GM19240 (cell line): Measurements from ENCODE around the gene ZNF555.

ENCODE experiments used
- DNase-seq: peaks from one replicate; pipeline ENCODE4 v3.0.0; 2011; ENCODE audit warnings: low spot score; ENCODE audit not compliant: insufficient read length

Gene ZNF555

GRCh38 chr19:2824129-2824528 is 17.1 kb upstream of the ZNF555 start:
- no peak for DNase-seq

DNA sequence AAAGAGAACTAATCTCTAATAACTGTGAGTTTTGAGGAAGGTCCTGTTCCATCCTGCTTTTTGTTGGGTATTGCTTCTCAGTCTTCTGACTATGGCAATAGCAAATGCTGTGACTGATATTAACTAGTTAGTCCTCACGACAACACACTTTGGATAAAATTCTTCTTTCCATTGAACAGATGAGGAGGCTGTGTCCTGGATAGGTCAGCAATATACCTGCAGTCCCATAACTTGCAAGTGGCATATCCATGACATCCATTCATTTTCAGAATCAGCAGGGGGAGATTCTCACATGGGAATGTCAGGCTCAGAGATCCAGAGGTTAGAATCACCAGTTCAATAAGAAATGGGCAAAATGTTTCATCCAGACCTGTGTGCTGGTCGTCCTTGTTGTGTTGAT is 14.3 kb upstream of the ZNF555 start:
- no peak for DNase-seq

- DNase-seq, result no peak
Observed at GRCh38 chr19:2827840-2828489, 13.3 kb upstream of the ZNF555 start.

DNA sequence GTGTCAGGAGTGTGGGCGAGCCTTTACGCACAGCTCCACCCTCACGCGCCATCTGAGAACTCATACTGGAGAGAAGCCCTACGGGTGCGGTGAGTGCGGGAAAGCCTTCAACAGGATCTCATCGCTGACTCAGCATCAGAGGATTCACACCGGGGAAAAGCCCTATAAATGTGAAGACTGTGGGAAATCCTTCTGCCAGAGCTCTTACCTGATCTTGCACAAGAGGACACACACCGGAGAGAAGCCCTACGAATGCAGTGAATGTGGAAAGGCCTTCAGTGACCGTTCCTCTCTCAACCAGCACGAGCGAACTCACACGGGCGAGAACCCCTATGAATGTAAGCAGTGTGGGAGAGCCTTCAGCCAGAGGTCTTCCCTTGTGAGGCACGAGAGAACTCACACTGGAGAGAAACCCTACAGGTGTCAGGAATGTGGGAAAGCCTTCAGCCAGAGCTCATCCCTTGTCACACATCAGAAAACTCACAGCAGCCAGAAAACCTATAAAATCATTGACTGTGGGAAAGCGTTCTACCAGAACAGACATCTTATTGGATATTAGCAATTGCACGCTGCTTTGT is 6.9 kb upstream of the ZNF555 start:
- DNase-seq, result no peak

DNA sequence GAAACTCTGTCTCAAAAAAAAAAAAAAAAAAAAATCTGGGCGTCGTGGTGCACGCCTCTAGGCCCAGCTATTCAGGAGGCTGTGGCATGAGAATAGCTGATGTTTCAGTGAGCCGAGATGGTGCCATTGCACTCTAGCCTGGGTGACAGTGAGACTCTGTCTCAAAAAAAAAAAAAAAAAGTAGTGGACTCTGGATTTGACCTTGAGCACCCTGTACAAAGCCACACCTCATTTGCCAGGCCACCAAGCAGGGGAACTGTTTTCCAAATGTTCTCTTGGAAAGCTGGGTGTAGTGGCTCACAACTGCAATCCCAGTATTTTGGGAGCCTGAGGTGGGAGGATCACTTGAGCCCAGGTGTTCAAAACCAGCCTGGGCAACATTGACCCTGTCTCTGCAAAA is 3.8 kb upstream of the ZNF555 start:
- DNase-seq, result no peak

GRCh38 chr19:2841855-2842574 is 740 bp downstream of the ZNF555 start:
- no peak for DNase-seq

GRCh38 chr19:2845107-2845506 is 3.8 kb downstream of the ZNF555 start:
- DNase-seq, result no peak

DNA sequence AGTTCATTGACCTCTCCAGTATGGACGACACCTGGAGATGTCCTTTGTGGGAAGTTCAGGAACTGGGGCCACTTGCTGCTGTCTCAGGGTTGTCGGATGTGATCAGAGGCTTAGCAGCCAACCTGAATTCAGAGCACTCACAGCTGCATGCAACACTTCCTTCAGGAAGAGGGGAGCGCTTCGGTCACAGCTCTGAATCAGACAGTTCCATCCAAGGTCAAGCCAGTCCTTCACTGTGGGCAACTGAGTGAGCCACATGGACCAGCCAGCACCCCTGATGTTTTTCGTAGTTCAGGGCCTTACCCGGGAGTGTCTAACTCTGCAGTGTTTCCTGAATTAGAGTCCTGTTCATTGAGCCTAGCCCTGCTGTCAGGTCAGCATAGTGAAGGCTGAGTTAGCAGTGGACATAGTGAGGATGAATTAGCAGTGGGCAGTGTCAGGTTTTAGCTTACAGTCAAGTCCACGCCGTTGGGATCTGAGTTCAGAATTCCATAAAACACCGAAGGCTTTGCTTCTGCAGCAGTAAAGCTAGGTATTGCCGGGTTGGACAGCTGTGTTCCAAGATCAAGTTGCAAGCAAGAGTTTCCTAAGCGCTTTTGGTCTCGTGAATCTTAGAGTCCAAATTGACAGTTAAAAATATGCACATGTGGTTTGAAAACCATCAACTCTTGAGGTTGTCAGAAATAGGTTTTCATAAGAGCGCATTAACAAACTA is 5.1 kb downstream of the ZNF555 start:
- no peak for DNase-seq

- no peak for DNase-seq
Observed at GRCh38 chr19:2847507-2847906, 6.2 kb downstream of the ZNF555 start.

DNA sequence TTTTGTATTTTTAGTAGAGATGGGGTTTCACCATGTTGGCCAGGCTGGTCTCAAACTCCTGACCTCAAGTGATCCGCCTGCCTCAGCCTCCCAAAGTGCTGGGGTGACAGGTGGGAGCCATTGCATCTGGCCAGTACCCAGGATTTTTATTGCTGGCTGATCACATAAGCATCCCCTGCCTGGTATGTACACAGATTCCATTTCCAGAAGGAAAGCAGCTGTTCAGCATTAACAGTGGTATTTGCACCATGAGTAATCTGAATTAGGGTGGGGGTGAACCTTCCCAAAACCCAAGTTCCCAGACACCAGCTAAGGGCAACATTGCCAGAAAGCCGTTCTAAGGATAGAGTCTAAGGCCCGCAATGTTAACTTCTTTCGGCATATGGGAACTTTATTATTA is 7.3 kb downstream of the ZNF555 start:
- DNase-seq, result no peak

DNA sequence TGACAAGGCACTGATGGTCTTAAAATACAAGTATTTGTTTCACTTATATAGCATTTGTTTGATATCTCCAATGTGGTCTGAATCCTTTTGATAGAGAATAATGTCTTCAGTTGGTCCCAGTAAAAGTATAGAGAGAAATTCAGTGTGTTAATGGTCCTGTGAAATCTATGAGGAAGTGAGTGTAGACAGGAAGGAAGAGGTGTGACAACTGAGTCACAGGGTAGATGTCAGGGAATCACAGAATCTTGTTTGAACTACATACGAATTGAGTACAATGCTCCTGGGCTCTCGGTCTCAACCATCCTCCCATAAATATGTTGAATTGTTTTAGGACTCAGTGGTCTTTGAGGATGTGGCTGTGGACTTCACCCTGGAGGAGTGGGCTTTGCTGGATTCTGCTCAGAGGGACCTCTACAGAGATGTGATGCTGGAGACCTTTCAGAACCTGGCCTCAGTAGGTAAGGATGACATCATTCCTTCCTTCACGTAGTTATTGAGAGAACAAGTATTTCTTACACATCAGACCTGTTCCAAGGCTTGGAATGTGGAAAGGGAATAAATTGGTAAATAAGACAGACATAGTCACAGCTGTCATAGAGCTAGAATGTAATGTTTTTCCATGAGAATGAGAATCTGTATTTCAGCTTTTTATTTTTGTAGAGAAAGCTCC is 9.1 kb downstream of the ZNF555 start:
- DNase-seq, result no peak

- DNase-seq, result no peak
Observed at GRCh38 chr19:2852598-2852997, 11.3 kb downstream of the ZNF555 start.

GRCh38 chr19:2853015-2853606 is 11.8 kb downstream of the ZNF555 start:
- no peak for DNase-seq

DNA sequence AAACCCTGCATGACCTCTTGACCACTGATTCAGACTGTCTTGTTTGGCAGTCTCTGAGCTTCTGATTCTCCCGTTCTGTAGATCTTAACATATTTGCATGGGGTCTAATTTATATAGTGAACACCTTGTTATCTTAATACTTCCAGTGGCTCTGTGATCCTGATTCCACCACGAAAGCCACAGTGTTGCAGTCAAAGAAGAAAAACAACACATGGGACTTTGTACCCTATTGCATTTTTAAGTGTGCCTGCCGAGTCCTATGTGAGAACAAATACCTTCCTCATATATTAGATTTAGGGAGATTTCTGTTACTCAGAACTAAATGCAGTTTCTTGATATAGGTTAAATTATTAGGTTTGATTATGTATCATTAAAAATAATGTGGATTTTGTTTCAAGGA is 13.6 kb downstream of the ZNF555 start:
- DNase-seq, result no peak

GRCh38 chr19:2856457-2857050 is 15.3 kb downstream of the ZNF555 start:
- no peak for DNase-seq

DNA sequence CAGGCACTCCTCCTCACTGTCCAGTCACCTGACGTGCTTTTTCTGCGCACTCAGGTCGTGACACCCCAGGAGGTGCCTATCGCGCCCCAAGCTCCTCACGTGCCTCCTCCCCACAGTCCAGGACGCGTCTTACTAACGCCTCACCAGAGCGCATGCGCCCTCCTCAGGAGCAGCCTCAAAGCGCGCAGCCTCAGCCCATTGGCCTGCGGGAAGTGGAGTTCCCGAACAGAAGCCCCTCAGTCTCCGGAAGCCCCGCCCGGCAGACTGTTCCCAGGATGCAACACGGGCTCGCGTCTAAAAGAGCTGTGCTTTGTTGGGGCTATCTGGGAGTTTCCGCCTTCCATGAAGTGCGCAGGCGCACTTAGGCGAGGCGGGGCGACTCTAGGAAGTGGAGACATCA is 17.6 kb downstream of the ZNF555 start:
- DNase-seq, result no peak

DNA sequence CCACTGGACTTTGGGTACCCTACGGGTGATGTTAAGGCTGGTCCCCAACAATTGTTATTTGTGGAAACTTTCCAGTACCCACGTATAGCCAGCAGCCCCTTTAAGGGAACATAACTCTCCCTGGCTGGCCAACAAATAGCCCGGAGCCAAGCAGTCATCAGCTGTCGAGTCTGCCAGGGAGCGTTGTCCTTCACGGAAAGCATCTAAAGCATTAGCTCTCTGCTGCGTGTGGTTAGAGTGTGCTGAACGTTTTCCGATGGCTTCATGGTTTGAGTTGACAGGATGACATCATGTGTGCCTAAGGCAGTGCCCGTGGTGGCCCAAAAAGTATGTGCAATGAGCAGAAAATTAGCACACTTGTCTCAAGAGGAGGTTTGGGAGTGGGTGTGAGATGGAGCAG is 22.5 kb downstream of the ZNF555 start:
- no peak for DNase-seq

- no peak for DNase-seq
Observed at GRCh38 chr19:2865334-2866100, 24.2 kb downstream of the ZNF555 start.

- DNase-seq, result no peak
Observed at GRCh38 chr19:2866495-2867024, 25.3 kb downstream of the ZNF555 start.
